GM18526 (cell line): ENCODE measurements around the gene SREBF2.

Experiments
- POLR2A ChIP-seq: IDR thresholded peaks from 3 replicates; pipeline ENCODE4 v1.6.1; 2011; ENCODE audit not compliant: insufficient read length; ENCODE audit errors: extremely low read depth

SREBF2 gene

DNA sequence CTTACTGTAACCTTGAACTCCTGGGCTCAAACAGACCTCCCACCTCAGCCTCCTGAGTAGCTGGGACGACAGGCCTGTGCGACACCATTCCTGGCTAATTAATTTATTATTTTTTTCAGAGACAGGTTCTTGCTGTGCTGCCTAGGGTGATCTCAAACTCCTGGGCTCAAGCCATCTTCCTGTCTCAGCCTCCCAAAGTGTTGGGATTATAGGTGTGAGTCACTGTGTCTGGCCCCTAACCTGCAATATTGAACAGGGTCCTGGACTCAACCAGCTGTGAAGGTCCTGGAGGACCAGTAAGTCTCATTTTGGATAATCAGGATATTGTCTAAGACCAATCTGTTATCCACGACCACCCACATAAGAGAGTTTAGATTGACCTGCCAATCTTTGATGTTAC is 17.2 kb upstream of the SREBF2 start:
- no peak for TF ChIP-seq POLR2A

DNA sequence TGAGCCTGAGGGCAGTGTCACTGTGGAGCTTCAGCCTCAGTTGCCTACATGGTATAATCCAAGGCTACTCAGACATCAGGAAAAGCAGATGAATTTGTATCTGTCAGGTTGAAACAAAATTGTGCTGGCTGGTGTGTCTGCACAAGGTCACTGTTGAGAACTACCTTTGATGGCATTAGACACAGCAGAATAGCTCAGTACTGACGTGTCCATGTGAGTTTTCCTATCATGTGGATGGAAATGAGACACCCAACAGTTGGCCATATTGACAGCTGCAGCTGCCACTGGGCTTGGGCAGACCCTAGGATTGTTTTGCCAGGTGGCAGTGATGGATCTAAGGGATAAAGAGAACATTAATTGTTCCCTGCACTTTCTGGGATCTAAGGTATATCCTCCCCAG is 16.7 kb upstream of the SREBF2 start:
- no peak for TF ChIP-seq POLR2A

DNA sequence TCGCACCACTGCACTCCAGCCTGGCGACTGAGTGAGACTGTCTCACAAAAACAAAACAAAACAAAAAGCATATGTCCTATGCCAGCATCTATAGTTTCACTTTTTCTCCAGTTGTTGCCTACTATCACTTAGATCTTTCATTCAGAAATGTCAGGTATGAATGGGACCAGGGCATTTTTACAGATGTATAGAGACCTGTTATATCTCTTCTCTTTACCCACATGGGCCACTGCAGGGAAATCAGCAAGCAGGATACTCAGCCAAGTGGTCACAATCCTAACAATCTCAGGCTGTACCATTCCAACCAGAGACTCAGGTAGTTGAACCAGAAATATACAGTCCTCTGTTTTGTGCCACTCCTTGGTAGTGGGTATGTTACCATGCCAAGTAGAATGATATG is 16.0 kb upstream of the SREBF2 start:
- TF ChIP-seq POLR2A, result no peak

DNA sequence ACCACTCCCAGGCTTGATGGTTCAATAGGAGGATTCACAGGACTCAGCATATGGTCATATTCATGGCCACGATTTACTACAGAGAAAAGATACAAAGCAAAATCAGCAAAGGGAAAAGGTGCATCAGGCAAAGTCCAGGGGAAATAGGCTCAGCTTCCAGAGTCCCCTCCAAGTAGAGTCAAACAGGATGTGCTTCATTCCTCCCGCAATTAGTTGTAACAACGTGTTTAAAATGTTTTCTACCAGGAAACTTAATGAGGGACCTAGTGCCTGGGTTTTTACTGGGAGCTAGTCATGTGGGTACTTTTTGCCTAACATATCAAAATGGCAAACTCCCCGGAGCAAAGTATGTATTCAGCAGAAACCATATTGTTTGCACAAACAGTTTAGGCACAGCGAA is 14.9 kb upstream of the SREBF2 start:
- no peak for TF ChIP-seq POLR2A

DNA sequence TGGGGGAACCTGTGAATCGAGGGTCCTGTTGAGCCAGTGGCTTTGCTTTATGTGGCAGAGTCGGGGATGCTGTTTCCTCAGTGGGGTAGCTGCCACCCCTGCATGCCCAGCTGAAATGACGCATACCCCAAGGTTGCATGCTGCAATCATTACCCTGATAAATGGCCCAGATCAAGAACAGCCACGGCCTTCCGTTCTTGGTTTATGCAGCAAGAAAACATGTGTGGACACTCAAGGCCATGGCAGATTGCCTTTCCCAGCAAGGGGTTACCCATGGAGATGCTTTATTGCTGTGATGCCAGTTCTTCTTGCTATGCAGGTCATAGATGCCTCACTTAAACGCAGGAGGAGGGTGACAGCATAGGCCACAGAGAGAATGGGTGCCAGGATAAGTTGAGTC is 14.3 kb upstream of the SREBF2 start:
- TF ChIP-seq POLR2A, result no peak

DNA sequence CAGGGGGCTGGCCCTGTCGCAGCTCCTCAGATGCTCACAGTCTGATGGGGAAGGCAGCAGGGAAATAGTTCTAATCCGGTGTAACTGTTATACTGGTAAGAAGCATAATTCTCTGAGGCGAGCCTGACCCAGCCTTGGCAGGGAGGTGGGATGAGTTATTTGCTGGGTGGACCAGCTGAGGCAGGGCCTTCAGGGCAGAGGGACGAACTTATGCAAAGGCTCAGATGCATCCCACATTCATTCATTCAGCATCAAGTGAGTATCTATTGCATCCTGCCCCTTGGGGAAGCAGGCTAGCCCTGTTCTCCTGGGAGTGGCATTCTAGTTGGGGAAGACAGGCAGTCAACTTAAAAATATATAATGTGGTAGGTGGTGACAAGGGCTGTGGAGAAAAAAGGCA is 13.6 kb upstream of the SREBF2 start:
- TF ChIP-seq POLR2A, result no peak

DNA sequence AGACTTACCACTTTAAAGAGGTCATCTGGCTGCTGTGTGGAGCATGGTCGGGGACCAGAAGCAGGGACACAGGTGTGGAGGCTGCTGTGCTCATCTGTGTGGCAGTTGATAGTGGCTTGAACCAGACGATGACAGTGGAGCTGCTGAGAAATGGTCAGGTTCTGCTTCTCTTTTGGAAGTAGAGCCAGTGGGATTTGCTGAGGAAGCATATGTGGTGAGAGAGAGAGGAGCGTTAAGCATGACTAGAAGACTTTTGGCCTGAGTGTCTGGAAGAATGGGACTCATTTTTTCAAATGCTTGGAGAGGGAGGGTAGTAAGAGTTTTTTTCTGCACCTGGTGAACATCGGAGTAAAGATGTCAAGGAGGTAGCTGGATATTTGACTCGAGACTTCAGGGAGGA is 12.5 kb upstream of the SREBF2 start:
- TF ChIP-seq POLR2A, result no peak

DNA sequence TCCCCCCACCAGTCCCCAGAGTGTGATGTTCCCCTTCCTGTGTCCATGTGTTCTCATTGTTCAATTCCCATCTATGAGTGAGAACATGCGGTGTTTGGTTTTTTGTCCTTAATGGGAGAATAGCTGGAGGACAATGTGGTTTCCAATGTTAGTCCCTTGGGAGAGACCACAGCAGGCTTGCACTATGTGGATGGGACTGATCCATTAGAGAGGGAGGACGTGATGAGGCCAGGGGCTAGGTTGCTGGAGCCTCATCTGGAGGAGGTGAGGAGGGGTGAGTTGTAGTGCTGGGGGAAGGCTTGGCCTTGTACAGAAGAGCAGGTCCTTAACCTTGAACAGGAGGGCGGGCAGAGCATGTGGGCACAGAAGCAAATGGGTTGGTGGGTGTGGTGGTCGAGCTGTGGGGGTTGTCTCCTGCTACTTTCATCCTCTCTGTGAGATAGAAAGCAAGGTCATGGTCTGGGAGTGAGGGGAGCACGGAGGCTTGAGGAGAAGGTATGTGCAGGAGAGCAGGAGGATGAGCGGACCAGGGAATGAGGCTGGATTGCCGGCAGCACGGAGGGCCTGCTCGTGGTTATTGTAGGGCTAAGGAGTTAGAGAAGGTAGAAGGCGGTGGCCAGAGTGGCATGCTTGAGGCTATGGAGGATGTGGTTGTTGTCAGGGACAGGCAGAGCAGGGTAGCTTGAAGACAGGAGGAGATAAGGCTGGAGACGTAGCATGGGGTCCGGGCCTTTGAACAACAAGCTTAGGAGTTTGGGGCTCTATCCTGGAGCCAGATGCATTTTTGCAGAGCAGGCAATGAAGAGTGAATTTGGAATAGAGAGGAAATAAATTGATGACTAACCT is 11.2 kb upstream of the SREBF2 start:
- TF ChIP-seq POLR2A, result no peak

DNA sequence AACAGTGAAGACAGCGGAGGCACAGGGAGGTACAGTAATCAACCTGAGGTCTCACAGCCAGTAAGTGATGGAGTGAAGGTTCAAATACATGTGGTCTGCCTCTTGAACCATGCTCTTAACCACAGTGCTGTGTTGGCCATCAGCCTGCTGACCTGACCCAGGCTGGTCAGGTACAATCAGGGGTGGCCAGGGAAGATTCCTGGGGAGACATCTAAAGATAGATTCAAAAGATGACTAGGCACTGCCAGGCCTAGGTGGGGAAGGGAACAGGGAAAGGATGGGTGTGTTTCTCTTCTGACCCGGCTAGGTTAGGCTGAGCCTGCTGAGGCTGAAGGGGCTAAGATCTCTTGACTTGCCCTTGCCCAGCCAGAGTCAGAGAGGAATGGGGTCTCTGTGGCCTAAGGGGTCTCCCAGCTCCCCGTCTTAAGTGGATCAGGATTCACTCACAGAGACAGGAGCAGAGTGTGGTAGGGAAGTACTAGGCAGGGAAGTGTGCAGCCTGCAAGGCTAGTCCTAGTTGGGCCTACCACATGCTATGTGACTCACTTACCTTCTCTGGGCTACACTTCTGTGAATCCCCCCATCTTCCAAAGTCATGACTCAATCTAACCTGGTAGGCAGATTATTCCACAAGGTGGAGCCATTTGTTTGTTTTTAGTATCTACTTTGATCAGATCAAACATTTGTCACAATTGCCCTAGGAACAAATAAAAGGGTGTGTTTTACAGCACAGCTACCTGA is 10.4 kb upstream of the SREBF2 start:
- TF ChIP-seq POLR2A, result no peak

DNA sequence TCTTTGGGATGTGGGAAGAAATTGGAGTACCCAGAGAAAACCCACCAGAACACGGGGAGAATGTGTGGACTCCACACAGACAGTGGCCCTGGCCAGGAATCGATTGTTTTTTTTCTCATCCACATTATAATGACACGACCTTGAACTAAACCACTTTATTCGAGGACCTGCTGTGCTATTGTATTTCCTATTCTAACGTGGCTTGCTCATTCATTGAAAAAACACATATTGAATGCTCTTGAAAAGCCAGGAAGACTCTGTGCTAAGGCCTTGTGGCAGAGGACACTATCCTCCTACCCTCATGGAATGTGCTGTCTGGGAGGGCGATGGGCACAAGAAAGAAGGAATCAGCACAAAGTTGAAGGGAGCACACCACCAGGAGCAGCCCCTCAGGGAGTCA is 9.1 kb upstream of the SREBF2 start:
- no peak for TF ChIP-seq POLR2A

DNA sequence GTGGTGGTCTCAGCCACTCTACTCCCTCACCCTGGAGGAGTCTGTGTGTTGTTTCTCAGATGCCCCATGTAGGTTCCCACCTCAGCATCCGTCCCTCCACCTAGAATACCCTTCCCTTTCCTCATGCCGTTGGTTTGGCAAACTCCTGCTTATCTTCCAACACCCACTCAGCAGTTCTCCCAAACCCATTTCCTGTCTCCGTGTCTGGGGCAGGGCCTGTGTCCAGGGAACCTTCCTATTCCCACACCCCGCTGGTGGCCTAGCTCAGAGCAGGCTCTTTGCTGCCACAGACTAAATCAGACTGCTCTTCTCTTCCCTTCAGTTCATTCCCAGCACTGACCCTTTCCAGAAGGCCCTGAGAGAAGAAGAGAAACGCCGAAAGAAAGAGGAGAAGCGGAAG is 7.5 kb upstream of the SREBF2 start:
- no peak for TF ChIP-seq POLR2A

DNA sequence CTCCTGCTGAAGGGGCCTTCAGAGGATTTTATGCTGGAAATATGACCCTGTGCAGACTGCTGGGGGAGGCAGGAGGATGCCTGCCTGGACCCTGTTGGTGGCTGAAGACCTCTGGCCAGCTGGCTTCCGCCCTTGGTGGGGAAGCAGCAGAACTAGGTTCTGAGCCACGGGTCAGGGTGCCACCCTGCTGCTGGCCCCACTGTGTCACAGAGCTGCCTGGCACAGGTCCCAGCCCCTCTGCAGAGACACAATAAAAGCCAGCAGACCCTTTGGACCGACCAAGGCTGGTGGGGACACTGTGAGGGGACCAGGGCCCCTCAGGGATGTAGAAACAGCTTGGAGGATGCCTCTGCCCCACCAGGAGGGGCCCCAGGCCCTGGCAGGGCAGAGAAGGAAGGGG is 6.9 kb upstream of the SREBF2 start:
- no peak for TF ChIP-seq POLR2A

DNA sequence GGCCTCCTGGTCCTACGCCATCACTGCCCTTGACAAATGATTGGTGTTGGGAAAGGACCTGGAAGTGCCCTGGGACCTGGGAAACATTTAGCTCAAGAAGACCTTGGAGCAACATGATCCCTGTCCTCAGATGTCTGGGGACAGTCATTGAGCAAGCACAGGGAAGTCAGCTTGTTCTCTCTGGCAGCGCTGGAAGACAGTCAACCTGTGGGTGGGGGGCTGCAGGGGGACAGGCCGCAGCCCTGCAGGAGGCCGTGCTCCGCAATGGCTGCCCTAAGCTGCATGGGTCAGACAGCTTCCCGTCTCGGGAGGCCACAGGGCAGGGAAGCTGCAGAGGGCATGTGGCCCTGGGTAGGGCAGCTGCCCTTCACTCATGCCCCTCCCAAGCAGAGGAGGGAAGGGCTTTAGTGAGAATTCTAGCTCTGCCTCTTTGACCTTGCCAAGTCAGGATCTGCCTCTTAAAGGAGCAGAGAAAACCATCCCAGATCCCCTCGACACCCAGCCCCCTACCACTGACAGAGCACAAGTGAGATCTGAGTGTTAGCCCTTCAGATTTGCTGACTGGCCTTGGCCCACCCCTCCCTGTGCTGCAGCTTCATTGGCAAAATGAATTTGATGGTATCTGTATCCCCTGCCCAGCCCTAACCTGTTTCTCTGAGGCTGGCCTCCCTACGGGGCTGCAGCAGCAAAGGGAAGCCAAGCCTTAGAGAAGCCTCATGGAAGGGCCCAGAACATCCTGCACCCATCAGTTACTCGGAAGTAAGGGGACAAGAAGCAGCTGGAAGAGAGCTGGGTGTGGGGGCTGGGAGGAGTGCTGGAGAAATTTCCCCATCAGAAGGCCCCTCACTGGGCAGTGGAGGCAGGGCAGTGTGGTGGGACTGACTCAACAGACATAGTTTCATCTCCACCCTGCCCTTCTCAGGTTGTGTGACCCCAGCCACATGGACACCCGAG is 6.2 kb upstream of the SREBF2 start:
- TF ChIP-seq POLR2A, result no peak

DNA sequence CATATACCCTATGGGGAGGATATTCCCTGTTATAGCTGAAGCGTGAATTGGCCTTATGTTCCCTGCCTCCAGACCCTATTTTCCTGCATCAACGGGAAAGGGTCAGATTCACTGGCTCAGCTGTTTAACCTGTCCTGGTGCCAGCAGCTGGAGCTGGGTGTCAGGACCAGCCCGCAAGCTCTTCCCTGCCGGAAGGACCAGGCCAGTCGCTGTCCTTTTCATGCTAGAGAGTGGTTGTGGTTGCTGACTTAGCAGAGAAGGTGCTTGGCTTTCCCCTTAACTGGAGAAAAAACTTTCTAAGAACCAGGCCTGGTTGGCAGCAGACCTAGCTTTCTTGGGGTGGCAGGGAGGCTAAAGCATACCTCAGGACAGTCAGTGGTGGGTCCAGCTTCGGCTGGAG is 5.2 kb upstream of the SREBF2 start:
- no peak for TF ChIP-seq POLR2A

DNA sequence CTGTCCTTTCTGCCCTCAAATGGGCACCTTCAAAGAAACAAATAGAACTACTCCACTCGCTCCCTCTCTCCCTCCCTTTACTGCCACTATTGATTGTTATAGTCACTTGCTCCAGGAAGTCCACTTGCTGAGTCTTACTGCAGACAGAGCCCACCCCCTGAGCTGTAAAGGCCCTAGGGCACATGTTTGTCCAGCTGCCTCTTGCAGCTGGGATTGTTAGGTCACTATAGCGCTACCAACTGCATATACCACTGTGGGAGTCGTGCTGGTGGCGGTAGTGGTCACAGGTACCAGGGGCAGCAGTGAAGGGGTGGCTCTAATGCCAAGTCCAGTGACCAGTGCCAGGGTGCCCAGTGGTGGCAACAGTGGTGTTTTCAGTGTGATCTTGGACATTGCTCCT is 4.4 kb upstream of the SREBF2 start:
- no peak for TF ChIP-seq POLR2A
